Measurements from ENCODE around the gene FAM228B.
A peak's percentile ranks its signal among the peaks of the same experiment; 100 is the strongest.

FAM228B gene

GRCh38 chr2:24205131-24205530 is 81.9 kb downstream of the FAM228B start:
- DNase-seq: no peak

- peak in 1 of 2 experiments; percentile 16 for DNase-seq
Observed at GRCh38 chr2:24206242-24206641, 83.0 kb downstream of the FAM228B start.

- no peak for DNase-seq
Observed at GRCh38 chr2:24206714-24207113, 83.4 kb downstream of the FAM228B start.

- DNase-seq: no peak
Observed at GRCh38 chr2:24207359-24207758, 84.1 kb downstream of the FAM228B start.

- no peak for DNase-seq
Observed at GRCh38 chr2:24208490-24208889, 85.2 kb downstream of the FAM228B start.

GRCh38 chr2:24209389-24210105 is 86.3 kb downstream of the FAM228B start:
- peak; percentile 54 to 81 for DNase-seq

GRCh38 chr2:24210106-24210455 is 86.8 kb downstream of the FAM228B start:
- no peak for DNase-seq

GRCh38 chr2:24210723-24211122 is 87.5 kb downstream of the FAM228B start:
- DNase-seq: no peak

GRCh38 chr2:24211408-24211807 is 88.1 kb downstream of the FAM228B start:
- no peak for DNase-seq

GRCh38 chr2:24214880-24215279 is 91.6 kb downstream of the FAM228B start:
- no peak for DNase-seq
